Suppressor macrophage treated with lipopolysaccharide for 1 hour (primary cell): ENCODE results near the gene GPR61.

Experiments used
- DNase-seq, 3 donors: peaks; one replicate each; pipeline ENCODE4 v3.0.0-alpha.2; 2020 to 2022

Gene GPR61

GRCh38 chr1:109539676-109540075, at the start of gene GPR61:
Gene GPR61, plus strand, starts transcription at chr1:109539872. Its CDS starts 3,151 bp downstream, at chr1:109543023.
- no peak for DNase-seq

GRCh38 chr1:109490029-109490933, 49.4 kb upstream of the GPR61 start:
- DNase-seq: peak; percentile 78 to 81 (median 79)

GRCh38 chr1:109490934-109491302, 48.8 kb upstream of the GPR61 start:
- DNase-seq: no peak

GRCh38 chr1:109491372-109491771, 48.3 kb upstream of the GPR61 start:
- DNase-seq: no peak

GRCh38 chr1:109492779-109493178, 46.9 kb upstream of the GPR61 start:
- no peak for DNase-seq

GRCh38 chr1:109493227-109493626, 46.4 kb upstream of the GPR61 start:
- DNase-seq: no peak

GRCh38 chr1:109493805-109494539, 45.7 kb upstream of the GPR61 start, which contains the start of gene CYB561D1:
Gene CYB561D1, plus strand, starts transcription at chr1:109494094. Its CDS starts 46 bp downstream, at chr1:109494140.
- DNase-seq: peak; percentile 91 to 97 (median 95)

- DNase-seq: no peak
Measured at GRCh38 chr1:109495738-109496137, 43.9 kb upstream of the GPR61 start.

GRCh38 chr1:109497449-109498160, 42.1 kb upstream of the GPR61 start:
- DNase-seq: no peak

- DNase-seq: peak; percentile 20 to 40 (median 29)
Measured at GRCh38 chr1:109498161-109498801, 41.4 kb upstream of the GPR61 start.

- DNase-seq: no peak
Measured at GRCh38 chr1:109499081-109499480, 40.6 kb upstream of the GPR61 start.

- DNase-seq: peak; percentile 52 to 72 (median 52)
Measured at GRCh38 chr1:109499661-109500536, 39.8 kb upstream of the GPR61 start.

GRCh38 chr1:109500941-109501381, 38.7 kb upstream of the GPR61 start:
- no peak for DNase-seq

- peak; percentile 64 to 69 (median 67) for DNase-seq
Measured at GRCh38 chr1:109501644-109502363, 37.9 kb upstream of the GPR61 start.

GRCh38 chr1:109502364-109502851, 37.3 kb upstream of the GPR61 start:
- DNase-seq: peak in 1 of 3 donors; percentile 33

GRCh38 chr1:109503935-109504334, 35.7 kb upstream of the GPR61 start:
- no peak for DNase-seq

GRCh38 chr1:109504974-109505373, 34.7 kb upstream of the GPR61 start:
- DNase-seq: no peak

- DNase-seq: no peak
Measured at GRCh38 chr1:109508001-109508872, 31.4 kb upstream of the GPR61 start.

GRCh38 chr1:109508873-109509175, 30.8 kb upstream of the GPR61 start:
- DNase-seq: no peak
